Muscle layer of colon (tissue), 2 donors: ENCODE measurements around the gene PHKB.

Experiments used
- H3K27ac ChIP-seq: one replicate; pipeline ENCODE4 v1.7.0; 2013; ENCODE audit warnings: low read depth, mild to moderate bottlenecking, low read length, moderate library complexity
- H3K27me3 ChIP-seq, 2 donors: one replicate each; pipeline ENCODE4 v1.7.0; 2013; ENCODE audit warnings: low read length in 2 of 2, mild to moderate bottlenecking in 2 of 2; ENCODE audit not compliant: insufficient read depth in 2 of 2, control insufficient read depth in 1 of 2
- H3K36me3 ChIP-seq: one replicate; pipeline ENCODE4 v1.7.0; 2013; ENCODE audit warnings: mild to moderate bottlenecking, low read length; ENCODE audit not compliant: insufficient read depth
- H3K4me1 ChIP-seq: one replicate; pipeline ENCODE4 v1.7.0; 2013; ENCODE audit warnings: mild to moderate bottlenecking, low read length; ENCODE audit not compliant: insufficient read depth
- H3K4me3 ChIP-seq, 2 donors: one replicate each; pipeline ENCODE4 v1.7.0; 2013; ENCODE audit warnings: low read length in 2 of 2, low read depth in 1 of 2, mild to moderate bottlenecking in 1 of 2, moderate library complexity in 1 of 2
- H3K9ac ChIP-seq: one replicate; pipeline ENCODE4 v1.7.0; 2013; ENCODE audit warnings: low read length
- H3K9me3 ChIP-seq: one replicate; pipeline ENCODE4 v1.7.0; 2013; ENCODE audit warnings: mild to moderate bottlenecking, low read length
- donor health status: abdominal sarcoma.
- donor health status: Adenocarcinoma of cecum.

PHKB gene

GRCh38 chr16:47577029-47577428 lies 115.9 kb downstream of the PHKB start:
- Histone ChIP-seq H3K27me3 (no peaks in the 10 kb centered on the region), H3K27ac (no peak overlapping the region), H3K4me1 (no peaks in the 10 kb centered on the region), H3K9me3 (no peaks in the 10 kb centered on the region), H3K36me3 (no peaks in the 10 kb centered on the region), H3K9ac (no peak overlapping the region), H3K4me3 (no peak overlapping the region)

DNA sequence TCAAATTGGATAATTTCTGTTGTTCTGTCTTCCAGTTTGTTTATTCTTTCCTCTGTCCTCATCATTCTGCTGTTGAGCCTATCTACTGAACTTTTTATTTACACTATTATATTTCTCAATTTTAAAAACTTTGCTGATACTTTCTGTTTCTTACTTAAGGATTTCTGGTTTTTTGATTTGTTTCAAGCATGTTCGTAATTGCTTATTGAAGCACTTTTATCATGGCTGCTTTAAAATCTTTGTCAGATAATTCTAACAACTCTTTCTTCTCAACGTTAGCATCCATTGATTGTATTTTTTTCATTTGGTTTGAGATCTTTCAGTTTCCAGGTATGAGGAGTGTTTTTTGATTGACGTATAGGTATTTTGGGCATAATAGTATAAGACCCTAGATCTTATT lies 116.9 kb downstream of the PHKB start:
- Histone ChIP-seq H3K4me1 (no peaks in the 10 kb centered on the region), H3K4me3 (no peak overlapping the region)

GRCh38 chr16:47578573-47578972 lies 117.4 kb downstream of the PHKB start:
- no peak overlapping the region for H3K27ac ChIP-seq
- no peak overlapping the region for H3K4me3 ChIP-seq
- no peaks in the 10 kb centered on the region for H3K36me3 ChIP-seq
- H3K4me1 ChIP-seq = no peaks in the 10 kb centered on the region
- no peaks in the 10 kb centered on the region for H3K9me3 ChIP-seq
- no peaks in the 10 kb centered on the region for H3K27me3 ChIP-seq
- H3K9ac ChIP-seq = no peak overlapping the region

More for the DNA sequence above, 116.9 kb downstream of the PHKB start:
- Histone ChIP-seq H3K36me3 (no peaks in the 10 kb centered on the region), H3K27me3 (no peaks in the 10 kb centered on the region), H3K27ac (no peak overlapping the region), H3K9me3 (no peaks in the 10 kb centered on the region), H3K9ac (no peak overlapping the region)

- Histone ChIP-seq H3K27ac (no peak overlapping the region), H3K9me3 (no peaks in the 10 kb centered on the region), H3K9ac (no peak overlapping the region), H3K4me1 (no peaks in the 10 kb centered on the region), H3K27me3 (no peaks in the 10 kb centered on the region), H3K4me3 (no peak overlapping the region), H3K36me3 (no peaks in the 10 kb centered on the region)
These were observed 120.0 kb downstream of the PHKB start for GRCh38 chr16:47581114-47581513.

DNA sequence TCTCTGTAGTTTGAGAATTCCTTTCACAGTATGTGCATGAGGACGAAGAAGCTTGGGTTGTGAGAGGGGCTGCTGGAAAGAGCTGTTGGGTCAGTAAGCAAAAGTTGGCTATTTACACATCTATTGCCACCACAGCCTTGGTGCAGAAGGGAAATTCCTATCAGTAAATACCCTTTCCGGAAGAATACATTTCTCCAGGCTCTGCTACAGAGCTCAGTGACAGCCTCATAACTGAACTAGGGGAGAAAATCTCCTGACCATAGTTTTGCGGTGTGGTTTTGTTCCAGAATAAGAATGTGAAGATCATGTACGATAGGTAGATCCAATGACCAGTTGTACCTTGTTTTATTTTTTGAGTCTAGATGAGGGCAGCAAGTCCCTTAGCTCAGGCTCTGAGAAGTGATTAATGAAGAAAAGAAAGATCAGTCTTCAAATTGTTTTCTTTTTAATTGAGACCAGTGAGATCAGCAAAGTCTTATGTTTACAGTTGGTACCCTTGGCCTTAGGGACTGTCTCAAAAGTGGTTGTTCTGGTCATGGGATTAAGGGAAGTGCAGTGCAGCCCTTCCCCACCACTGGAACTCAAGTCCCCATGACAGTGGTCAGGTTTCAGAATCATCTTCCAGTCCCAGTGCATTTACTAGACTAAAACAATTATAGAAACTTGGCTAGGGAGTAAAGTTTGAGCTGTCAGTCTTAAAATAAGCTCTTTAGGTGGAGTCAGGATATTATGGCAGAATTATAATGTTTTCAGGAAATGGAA lies 123.5 kb downstream of the PHKB start:
- no peaks in the 10 kb centered on the region for H3K4me1 ChIP-seq
- no peaks in the 10 kb centered on the region for H3K36me3 ChIP-seq
- no peaks in the 10 kb centered on the region for H3K9me3 ChIP-seq
- no peaks in the 10 kb centered on the region for H3K27me3 ChIP-seq
- H3K27ac ChIP-seq = no peak overlapping the region
- H3K9ac ChIP-seq = no peak overlapping the region
- no peak overlapping the region for H3K4me3 ChIP-seq

DNA sequence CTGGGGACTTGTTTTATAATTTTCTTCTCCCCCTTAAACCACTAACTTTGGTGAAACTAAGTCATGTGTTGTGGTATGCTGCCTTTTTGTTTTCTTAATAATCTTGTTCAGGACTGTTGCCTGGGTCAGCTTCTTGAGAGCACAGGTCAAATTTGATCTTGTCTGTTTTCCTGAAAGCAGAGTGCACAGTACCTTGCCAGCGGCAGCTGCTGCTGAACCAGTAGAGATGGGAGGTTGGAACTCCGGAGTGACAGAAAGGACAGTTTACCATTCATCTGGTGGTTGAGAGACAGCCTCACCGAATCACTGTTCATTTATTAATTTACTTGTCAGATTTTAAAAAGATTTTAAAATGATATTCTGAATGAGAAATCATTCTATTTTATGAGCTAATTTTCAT lies 125.0 kb downstream of the PHKB start:
- no peak overlapping the region for H3K27ac ChIP-seq

DNA sequence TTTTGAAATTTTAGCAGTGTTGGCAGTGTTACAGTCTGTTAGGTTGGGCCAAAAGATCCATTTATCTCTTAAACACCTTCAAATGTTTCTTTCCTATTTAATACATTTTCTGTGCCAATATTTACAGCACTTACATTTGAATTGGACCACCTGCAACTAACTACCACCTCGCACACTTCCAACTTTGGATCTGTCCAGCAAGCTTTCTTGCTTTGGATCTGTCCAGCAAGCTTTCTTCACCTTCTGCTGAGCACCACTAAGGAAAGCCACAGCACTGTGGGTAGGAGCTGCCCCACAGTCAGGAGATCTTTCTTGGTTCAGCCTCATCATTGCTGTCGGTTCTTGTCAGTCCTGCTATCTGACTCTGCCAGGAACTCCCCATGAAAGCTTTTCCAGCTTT lies 129.3 kb downstream of the PHKB start:
- Histone ChIP-seq H3K27ac (no peak overlapping the region), H3K4me1 (no peaks in the 10 kb centered on the region), H3K9me3 (no peaks in the 10 kb centered on the region), H3K9ac (no peak overlapping the region), H3K4me3 (no peak overlapping the region), H3K27me3 (no peaks in the 10 kb centered on the region), H3K36me3 (peaks cover 24% of the 10 kb centered on the region)

More for the DNA sequence above, 125.0 kb downstream of the PHKB start:
- Histone ChIP-seq H3K4me3 (no peak overlapping the region), H3K36me3 (peaks cover 9% of the 10 kb centered on the region), H3K9me3 (no peaks in the 10 kb centered on the region), H3K4me1 (no peaks in the 10 kb centered on the region), H3K27me3 (no peaks in the 10 kb centered on the region), H3K9ac (no peak overlapping the region)

DNA sequence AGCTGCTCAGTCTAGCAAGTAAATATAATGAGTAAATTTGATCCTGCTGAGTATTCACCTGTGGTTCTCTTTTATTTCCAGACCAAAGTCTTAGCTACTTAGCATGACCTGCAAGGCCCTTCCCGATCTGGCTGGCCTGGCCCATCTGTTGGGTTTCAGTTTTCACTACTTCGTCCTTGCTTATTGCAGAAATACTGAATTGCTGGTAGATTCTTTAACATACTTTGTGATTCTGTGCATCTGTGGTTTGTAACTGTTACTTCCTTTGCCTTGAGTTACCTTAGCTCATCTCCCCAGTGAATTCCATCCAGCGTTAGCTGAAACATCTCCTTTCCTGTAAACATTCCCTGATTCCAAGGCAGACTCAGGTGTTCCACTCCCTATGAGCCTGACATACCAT lies 131.1 kb downstream of the PHKB start:
- no peak overlapping the region for H3K27ac ChIP-seq
- H3K4me3 ChIP-seq = no peak overlapping the region
- no peaks in the 10 kb centered on the region for H3K9me3 ChIP-seq
- H3K4me1 ChIP-seq = no peaks in the 10 kb centered on the region
- H3K9ac ChIP-seq = no peak overlapping the region
- peaks cover 24% of the 10 kb centered on the region for H3K36me3 ChIP-seq
- H3K27me3 ChIP-seq = no peaks in the 10 kb centered on the region

DNA sequence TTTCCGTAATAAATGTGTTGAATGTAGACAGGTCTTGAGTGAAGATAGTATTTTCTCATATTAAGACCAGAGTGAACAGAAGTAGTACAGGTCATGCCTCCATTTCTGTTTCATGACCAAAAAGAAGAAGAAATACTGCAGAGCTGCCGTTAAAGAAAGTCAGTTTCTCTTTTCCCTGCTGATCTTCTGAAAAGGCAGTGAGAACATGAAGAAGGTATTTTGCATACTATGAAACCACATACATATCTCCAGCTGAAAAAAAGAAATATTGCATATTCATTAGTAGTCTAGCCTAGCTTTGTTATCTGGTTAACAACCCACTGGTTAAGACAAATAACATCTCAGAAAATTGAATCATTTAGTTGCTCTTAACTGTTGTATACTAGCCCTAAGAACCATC lies 138.4 kb downstream of the PHKB start:
- H3K9ac ChIP-seq = no peak overlapping the region
- H3K4me1 ChIP-seq = no peaks in the 10 kb centered on the region
- no peaks in the 10 kb centered on the region for H3K27me3 ChIP-seq
- H3K36me3 ChIP-seq = no peaks in the 10 kb centered on the region
- no peaks in the 10 kb centered on the region for H3K9me3 ChIP-seq
- no peak overlapping the region for H3K27ac ChIP-seq
- H3K4me3 ChIP-seq = no peak overlapping the region

DNA sequence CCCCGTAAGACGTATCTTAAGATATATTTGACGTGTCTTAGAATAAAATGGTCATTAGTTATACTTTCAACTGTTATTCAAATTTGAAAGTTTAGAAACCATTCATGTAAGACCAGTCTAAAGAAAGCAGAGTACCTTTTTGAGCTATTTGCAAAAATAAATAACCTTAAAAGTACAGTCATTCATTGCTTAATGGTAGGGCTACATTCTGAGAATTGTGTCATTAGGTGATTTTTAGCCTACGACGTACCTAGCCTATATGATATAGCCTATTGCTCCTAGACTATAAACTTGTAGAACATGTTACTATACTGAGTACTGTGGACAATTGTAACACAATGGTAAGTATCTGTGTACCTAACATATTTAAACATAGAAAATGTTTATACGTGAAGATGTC lies 139.2 kb downstream of the PHKB start:
- Histone ChIP-seq H3K9me3 (no peaks in the 10 kb centered on the region), H3K9ac (no peak overlapping the region), H3K36me3 (no peaks in the 10 kb centered on the region), H3K4me3 (no peak overlapping the region), H3K4me1 (no peaks in the 10 kb centered on the region), H3K27me3 (no peaks in the 10 kb centered on the region), H3K27ac (no peak overlapping the region)

DNA sequence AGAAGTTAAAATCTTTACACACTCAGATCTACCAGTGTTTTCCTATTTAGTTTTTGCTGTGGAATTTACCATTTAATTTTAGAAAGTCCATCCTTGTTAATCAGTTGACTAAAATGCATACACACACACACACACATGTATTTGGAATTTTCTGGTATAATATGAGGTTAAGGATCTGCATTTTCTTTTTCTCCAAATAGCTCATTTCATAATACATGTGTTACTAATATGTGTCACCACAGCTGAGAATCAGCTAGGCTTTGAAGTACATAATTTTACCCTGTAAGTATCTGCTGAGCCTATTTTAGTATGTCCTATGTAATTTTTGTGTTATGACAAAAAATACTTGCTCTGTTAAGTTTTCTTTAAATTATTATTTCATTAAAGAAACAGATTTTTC lies 143.2 kb downstream of the PHKB start:
- no peaks in the 10 kb centered on the region for H3K4me1 ChIP-seq
- H3K27me3 ChIP-seq = no peaks in the 10 kb centered on the region
- no peak overlapping the region for H3K9ac ChIP-seq
- no peak overlapping the region for H3K27ac ChIP-seq
- no peak overlapping the region for H3K4me3 ChIP-seq
- H3K9me3 ChIP-seq = no peaks in the 10 kb centered on the region
- no peaks in the 10 kb centered on the region for H3K36me3 ChIP-seq

- peaks cover 8% of the 10 kb centered on the region for H3K36me3 ChIP-seq
- no peaks in the 10 kb centered on the region for H3K9me3 ChIP-seq
- H3K27me3 ChIP-seq = no peaks in the 10 kb centered on the region
- peaks cover 3% of the 10 kb centered on the region for H3K4me1 ChIP-seq
- H3K9ac ChIP-seq = no peak overlapping the region
- H3K27ac ChIP-seq = no peak overlapping the region
- H3K4me3 ChIP-seq = no peak overlapping the region
These were observed 149.9 kb downstream of the PHKB start for GRCh38 chr16:47611042-47611441.
